HepG2 (cell line): ENCODE data around the gene ODAM. TPM values are rescaled to one million over a fixed set of nuclear protein-coding genes. Genes with fewer than 3 reads are reported as not detected.

Experiments
- ATAC-seq: fragments of 200-7000 bp; cut with Tn5 transposase; 3 replicates; pipeline ENCODE4 v1.9.1; 2020; ENCODE audit warnings: mild to moderate bottlenecking, moderate library complexity
- BruUV-seq: library from RNA; stranded (reverse); fragments of 400-500 nt; replicated peaks from 2 replicates; lab custom pipeline; 2021; lab: Mats Ljungman, UMichigan
- CTCF ChIA-PET: fragments of 300-600 bp; formaldehyde crosslinking; extraction: SDS; loops from one replicate; lab custom pipeline; 2021; ENCODE audit warnings: low total read pairs, inconsistent platforms, low intra/inter-chr PET ratio; lab: Yijun Ruan, JAX
- POLR2A ChIA-PET: fragments of 350-600 bp; sonication (Branson Sonifier 250); formaldehyde crosslinking; loops from one replicate; lab custom pipeline; 2020; ENCODE audit warnings: antibody characterized with exemption, inconsistent platforms; lab: Yijun Ruan, JAX
- DNase-seq: peaks from one replicate; pipeline ENCODE4 v3.0.0-alpha.2; 2015; ENCODE audit warnings: low spot score
- FAIRE-seq: peaks from 3 replicates; lab custom pipeline; 2011; peaks lifted over from hg19 to GRCh38; lab: Jason Lieb, UNC
- H2AFZ ChIP-seq: one replicate; pipeline ENCODE4 v1.6.1; 2011; ENCODE audit warnings: low read length, inconsistent platforms
- H3K27ac ChIP-seq: fragments of 300-600 bp; 3 replicates; pipeline ENCODE4 v1.8.0; 2011; ENCODE audit warnings: mixed run types, mild to moderate bottlenecking, mixed read lengths, low read length, inconsistent platforms; ENCODE audit not compliant: insufficient read depth; ENCODE audit errors: extremely low read length
- H3K27me3 ChIP-seq, 2 experiments: fragments of 200-600 bp in 1 of 2; 2 replicates in 1 of 2; 3 replicates in 1 of 2; pipeline versions ENCODE4 v1.6.0 to v1.8.0; 2011; ENCODE audit warnings: low read length in 2 of 2, mild to moderate bottlenecking in 2 of 2, moderate library complexity in 2 of 2, inconsistent platforms in 1 of 2; ENCODE audit not compliant: insufficient read depth in 2 of 2, control insufficient read depth in 1 of 2
- H3K36me3 ChIP-seq, 2 experiments: fragments of 200-600 bp in 1 of 2; replicated peaks in 1 of 2; 2 replicates in 1 of 2; 3 replicates in 1 of 2; pipeline versions ENCODE4 v1.5.1 to v1.8.0; 2011; ENCODE audit warnings: low read length in 2 of 2, inconsistent platforms in 1 of 2; ENCODE audit not compliant: insufficient read depth in 2 of 2, control insufficient read depth in 1 of 2
- H3K4me1 ChIP-seq: 2 replicates; pipeline ENCODE4 v1.5.1; 2012; ENCODE audit warnings: low read length, inconsistent platforms; ENCODE audit not compliant: insufficient read depth
- H3K4me2 ChIP-seq: 2 replicates; pipeline ENCODE4 v1.6.0; 2011; ENCODE audit warnings: low read depth, low read length, inconsistent platforms
- H3K4me3 ChIP-seq, 3 experiments: fragments of 200-600 bp in 1 of 3; sonication (generic), shearing (Covaris generic) in 1 of 3; replicated peaks in 1 of 3; 2 replicates each; pipeline ENCODE4 v1.5.1; 2011 to 2016; ENCODE audit warnings: low read length in 3 of 3, inconsistent platforms in 2 of 3, low read depth in 2 of 3, mild to moderate bottlenecking in 2 of 3, control low read depth in 1 of 3, mixed read lengths in 1 of 3; ENCODE audit not compliant: insufficient read depth in 1 of 3
- H3K79me2 ChIP-seq: one replicate; pipeline ENCODE4 v1.6.1; 2011; ENCODE audit warnings: low read length, inconsistent platforms; ENCODE audit not compliant: insufficient read depth
- H3K9ac ChIP-seq: 2 replicates; pipeline ENCODE4 v1.6.0; 2011; ENCODE audit warnings: mild to moderate bottlenecking, low read depth, low read length, inconsistent platforms; ENCODE audit not compliant: insufficient read depth
- H3K9me3 ChIP-seq: 2 replicates; pipeline ENCODE4 v1.5.1; 2012; ENCODE audit warnings: mild to moderate bottlenecking, low read length
- H4K20me1 ChIP-seq: 2 replicates; pipeline ENCODE4 v1.6.0; 2011; ENCODE audit warnings: inconsistent platforms, mild to moderate bottlenecking, low read length, moderate library complexity; ENCODE audit not compliant: insufficient read depth
- ETV6 ChIP-seq: sonication (generic); formaldehyde crosslinking; conservative IDR thresholded peaks from 2 replicates; pipeline ENCODE4 v1.4.0; 2020; ENCODE audit warnings: missing genetic modification reagents
- EZH2 ChIP-seq: conservative IDR thresholded peaks from 2 replicates; pipeline ENCODE4 v1.6.1; 2012; ENCODE audit warnings: mild to moderate bottlenecking, low read depth, low read length, moderate library complexity
- KAT2B ChIP-seq: fragments of 150-350 bp; IDR thresholded peaks from 2 replicates; pipeline ENCODE4 v1.6.1; 2014; ENCODE audit warnings: low read depth, low read length, borderline replicate concordance
- WGBS: methylation state at CpG from one replicate; pipeline ENCODE4 v1.1.6; 2017; ENCODE audit warnings: low lambda C conversion rate; 5-methylcytosine and 5-hydroxymethylcytosine counted together
- in situ Hi-C: cut with HindIII; loops from 2 replicates; pipeline ENCODE4 v1.10.0; 2017; ENCODE audit warnings: low pct_unique_long_range_greater_than_20kb; ENCODE audit not compliant: extremely low pct_ligation_motif_present
- intact Hi-C: fragments of 100-400 bp; cut with micrococcal nuclease; formaldehyde crosslinking; loops from one replicate; pipeline ENCODE4 v1.10.0; 2022; ENCODE audit not compliant: unreplicated experiment
- polyA plus RNA-seq, 8 experiments: library from polyadenylated mRNA; depleted of rRNA in 3 of 8; stranded (reverse) in 7 of 8; unstranded in 1 of 8; fragments of >200 nt; fragmentation: Illumina TruSeq in 4 of 8; extraction: Trizol in 4 of 8; gene quantifications; 2 replicates each; pipeline versions ENCODE4 v1.2.1 to v1.2.3, GENCODE V29; 2011 to 2016; ENCODE audit warnings: low read depth in 4 of 8, missing spikeins in 1 of 8, mixed read lengths in 1 of 8; ENCODE audit not compliant: insufficient read depth in 1 of 8
- total RNA-seq, 5 experiments: library from RNA; depleted of rRNA; stranded (reverse); fragments of >200 nt; fragmentation: Illumina TruSeq; extraction: Trizol; gene quantifications; 2 replicates each; pipeline ENCODE4 v1.2.3, GENCODE V29; 2016; ENCODE audit warnings: low read depth in 1 of 5
- TF ChIP-seq, protein P1 (sequence below): sonication (generic); formaldehyde crosslinking; IDR thresholded peaks from 2 replicates; pipeline ENCODE4 v1.9.0; 2021; ENCODE audit warnings: missing genetic modification reagents, borderline replicate concordance
- TF ChIP-seq, protein P2 (sequence below): sonication (generic); formaldehyde crosslinking; IDR thresholded peaks from 2 replicates; pipeline ENCODE4 v1.5.1; 2020; ENCODE audit warnings: missing genetic modification reagents, mild to moderate bottlenecking, borderline replicate concordance

Gene ODAM
- total and polyA plus RNA-seq, 2 of the 13 experiments (the other 11 are each of a cell fraction or from before 2014, with no cell fraction given), result 94.6 to 115 TPM

- FAIRE-seq, result peak; percentile 21
- BruUV-seq, result no TSS peak
- H4K20me1 ChIP-seq, result no peaks in the 10 kb centered on the region
- no peak for DNase-seq
- H3K4me1 ChIP-seq, result peaks cover 42% of the 10 kb centered on the region
- ATAC-seq, result no peak
- no peak overlapping the region for H3K4me2 ChIP-seq
- no peak overlapping the region for H3K4me3 ChIP-seq
- POLR2A ChIA-PET, result no interaction called here
- no peaks in the 10 kb centered on the region for H3K79me2 ChIP-seq
- TF ChIP-seq, protein P1, sequence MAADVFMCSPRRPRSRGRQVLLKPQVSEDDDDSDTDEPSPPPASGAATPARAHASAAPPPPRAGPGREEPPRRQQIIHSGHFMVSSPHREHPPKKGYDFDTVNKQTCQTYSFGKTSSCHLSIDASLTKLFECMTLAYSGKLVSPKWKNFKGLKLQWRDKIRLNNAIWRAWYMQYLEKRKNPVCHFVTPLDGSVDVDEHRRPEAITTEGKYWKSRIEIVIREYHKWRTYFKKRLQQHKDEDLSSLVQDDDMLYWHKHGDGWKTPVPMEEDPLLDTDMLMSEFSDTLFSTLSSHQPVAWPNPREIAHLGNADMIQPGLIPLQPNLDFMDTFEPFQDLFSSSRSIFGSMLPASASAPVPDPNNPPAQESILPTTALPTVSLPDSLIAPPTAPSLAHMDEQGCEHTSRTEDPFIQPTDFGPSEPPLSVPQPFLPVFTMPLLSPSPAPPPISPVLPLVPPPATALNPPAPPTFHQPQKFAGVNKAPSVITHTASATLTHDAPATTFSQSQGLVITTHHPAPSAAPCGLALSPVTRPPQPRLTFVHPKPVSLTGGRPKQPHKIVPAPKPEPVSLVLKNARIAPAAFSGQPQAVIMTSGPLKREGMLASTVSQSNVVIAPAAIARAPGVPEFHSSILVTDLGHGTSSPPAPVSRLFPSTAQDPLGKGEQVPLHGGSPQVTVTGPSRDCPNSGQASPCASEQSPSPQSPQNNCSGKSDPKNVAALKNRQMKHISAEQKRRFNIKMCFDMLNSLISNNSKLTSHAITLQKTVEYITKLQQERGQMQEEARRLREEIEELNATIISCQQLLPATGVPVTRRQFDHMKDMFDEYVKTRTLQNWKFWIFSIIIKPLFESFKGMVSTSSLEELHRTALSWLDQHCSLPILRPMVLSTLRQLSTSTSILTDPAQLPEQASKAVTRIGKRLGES (CRISPR knock-in tag), result no peak
- TF ChIP-seq ETV6 (CRISPR knock-in tag), result no peak
- TF ChIP-seq, protein P2, sequence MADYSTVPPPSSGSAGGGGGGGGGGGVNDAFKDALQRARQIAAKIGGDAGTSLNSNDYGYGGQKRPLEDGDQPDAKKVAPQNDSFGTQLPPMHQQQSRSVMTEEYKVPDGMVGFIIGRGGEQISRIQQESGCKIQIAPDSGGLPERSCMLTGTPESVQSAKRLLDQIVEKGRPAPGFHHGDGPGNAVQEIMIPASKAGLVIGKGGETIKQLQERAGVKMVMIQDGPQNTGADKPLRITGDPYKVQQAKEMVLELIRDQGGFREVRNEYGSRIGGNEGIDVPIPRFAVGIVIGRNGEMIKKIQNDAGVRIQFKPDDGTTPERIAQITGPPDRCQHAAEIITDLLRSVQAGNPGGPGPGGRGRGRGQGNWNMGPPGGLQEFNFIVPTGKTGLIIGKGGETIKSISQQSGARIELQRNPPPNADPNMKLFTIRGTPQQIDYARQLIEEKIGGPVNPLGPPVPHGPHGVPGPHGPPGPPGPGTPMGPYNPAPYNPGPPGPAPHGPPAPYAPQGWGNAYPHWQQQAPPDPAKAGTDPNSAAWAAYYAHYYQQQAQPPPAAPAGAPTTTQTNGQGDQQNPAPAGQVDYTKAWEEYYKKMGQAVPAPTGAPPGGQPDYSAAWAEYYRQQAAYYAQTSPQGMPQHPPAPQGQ, result no peak
- no peak for TF ChIP-seq EZH2
- TF ChIP-seq KAT2B, result no peak
- TF ChIP-seq, all 625 proteins: peak for 0
- no peak overlapping the region for H3K9ac ChIP-seq
- H2AFZ ChIP-seq, result no peak overlapping the region
- WGBS, result 95% methylated on average over 1 of the region's 1 CpG
- intact Hi-C loops, result no loop called here
- H3K36me3 ChIP-seq, result no peaks in the 10 kb centered on the region
- in situ Hi-C loops, result no loop called here
- CTCF ChIA-PET, result no interaction called here
- H3K27ac ChIP-seq, result no peak overlapping the region
- peaks cover 10% of the 10 kb centered on the region; the same call in 1 of the 2 replicates for H3K9me3 ChIP-seq
- H3K27me3 ChIP-seq, result no peaks in the 10 kb centered on the region
Observed at GRCh38 chr4:70191647-70192046, 3.9 kb upstream of the ODAM start.
